B cell (primary cell): Measurements from ENCODE around the gene RLN3. TPM values are rescaled to one million over a fixed set of nuclear protein-coding genes. Genes with fewer than 3 reads are reported as not detected.
A peak's percentile ranks its signal among the peaks of the same experiment; 100 is the strongest.

Source experiments
- ATAC-seq: fragments of 200-7000 bp; cut with Tn5 transposase; one replicate; pipeline ENCODE4 v1.10.0; 2021; ENCODE audit warnings: low read depth, mild to moderate bottlenecking, moderate number of reproducible peaks, moderate library complexity
- CTCF ChIA-PET: fragments of 350-600 bp; sonication (Branson Sonifier 250); formaldehyde crosslinking; loops from one replicate; lab custom pipeline; 2021; ENCODE audit warnings: antibody characterized with exemption, inconsistent platforms; lab: Charles Lee
- POLR2A ChIA-PET: fragments of 350-600 bp; sonication (Branson Sonifier 250); formaldehyde crosslinking; loops from one replicate; lab custom pipeline; 2021; ENCODE audit warnings: antibody characterized with exemption; lab: Charles Lee
- DNase-seq: peaks from one replicate; pipeline ENCODE4 v3.0.0; 2013
- H2AFZ ChIP-seq: 2 replicates; pipeline ENCODE4 v1.6.1; 2012; ENCODE audit warnings: mild to moderate bottlenecking, low read depth, low read length; ENCODE audit not compliant: insufficient read depth, poor library complexity, severe bottlenecking
- H3K27ac ChIP-seq, 2 donors: 1 replicate in 1 of 2; 2 replicates in 1 of 2; pipeline ENCODE4 v1.5.1; 2012 to 2013; ENCODE audit warnings: low read length in 2 of 2, mild to moderate bottlenecking in 2 of 2, moderate library complexity in 1 of 2
- H3K27me3 ChIP-seq, 4 experiments: fragments of 200-600 bp in 1 of 4; sonication (generic) in 1 of 4; replicated peaks in 1 of 4; 1 replicate in 2 of 4; 2 replicates in 2 of 4; pipeline versions ENCODE4 v1.6.1 to v1.7.0; 2013 to 2016; ENCODE audit warnings: low read length in 3 of 4, mild to moderate bottlenecking in 2 of 4, mixed read lengths in 1 of 4, moderate library complexity in 1 of 4; ENCODE audit not compliant: insufficient read depth in 4 of 4, control insufficient read depth in 3 of 4; ENCODE audit errors: control extremely low read depth in 1 of 4
- H3K36me3 ChIP-seq, 2 experiments: replicated peaks in 1 of 2; 1 replicate in 1 of 2; 2 replicates in 1 of 2; pipeline versions ENCODE4 v1.6.1 to v1.7.1; 2013; ENCODE audit warnings: low read length in 1 of 2; ENCODE audit not compliant: insufficient read depth in 2 of 2, control insufficient read depth in 1 of 2; ENCODE audit errors: control extremely low read depth in 1 of 2, extremely low read depth in 1 of 2
- H3K4me1 ChIP-seq, 2 donors: fragments of 200-600 bp in 1 of 2; sonication (generic) in 1 of 2; 1 replicate in 1 of 2; 2 replicates in 1 of 2; pipeline versions ENCODE4 v1.5.1 to v1.6.1; 2013 to 2017; ENCODE audit warnings: low read length in 2 of 2; ENCODE audit not compliant: control insufficient read depth in 2 of 2, insufficient read depth in 2 of 2
- H3K4me2 ChIP-seq: replicated peaks from 2 replicates; pipeline ENCODE3; 2012; ENCODE audit warnings: mild to moderate bottlenecking, low read depth, low read length; ENCODE audit not compliant: poor library complexity, severe bottlenecking
- H3K4me3 ChIP-seq, 5 experiments: fragments of 200-600 bp in 1 of 5; sonication (generic) in 1 of 5; 1 replicate in 3 of 5; 2 replicates in 2 of 5; pipeline versions ENCODE4 v1.5.1 to v1.7.0; 2011 to 2016; ENCODE audit warnings: low read length in 4 of 5, mild to moderate bottlenecking in 4 of 5, low read depth in 2 of 5, control low read depth in 1 of 5, moderate library complexity in 1 of 5; ENCODE audit not compliant: insufficient read depth in 1 of 5; ENCODE audit errors: control extremely low read depth in 1 of 5, extremely low read depth in 1 of 5
- H3K79me2 ChIP-seq: fragments of 200-600 bp; sonication (generic); one replicate; pipeline ENCODE4 v1.6.0; 2016; ENCODE audit warnings: low read length; ENCODE audit not compliant: control insufficient read depth, insufficient read depth
- H3K9ac ChIP-seq: fragments of 200-600 bp; sonication (generic); 2 replicates; pipeline ENCODE4 v1.6.1; 2017; ENCODE audit warnings: mild to moderate bottlenecking, low read length, moderate library complexity
- H3K9me3 ChIP-seq, 3 donors: one replicate each; pipeline versions ENCODE4 v1.6.1 to v1.7.1; 2013; ENCODE audit warnings: low read length in 2 of 3; ENCODE audit not compliant: control insufficient read depth in 2 of 3, insufficient read depth in 1 of 3; ENCODE audit errors: control extremely low read depth in 1 of 3
- H4K20me1 ChIP-seq: 2 replicates; pipeline ENCODE4 v1.6.0; 2012; ENCODE audit warnings: mild to moderate bottlenecking, low read length; ENCODE audit not compliant: insufficient read depth, control insufficient read depth, poor library complexity, severe bottlenecking
- H3K27ac Mint-ChIP-seq: one replicate; pipeline ENCODE4 v1.8.0; 2021; ENCODE audit warnings: mixed read lengths
- H3K27me3 Mint-ChIP-seq: one replicate; pipeline ENCODE4 v1.8.0; 2021; ENCODE audit warnings: mixed read lengths
- H3K4me1 Mint-ChIP-seq: one replicate; pipeline ENCODE4 v1.8.0; 2021; ENCODE audit warnings: mixed read lengths
- H3K4me3 Mint-ChIP-seq: one replicate; pipeline ENCODE4 v1.8.0; 2021; ENCODE audit warnings: mixed read lengths
- H3K9me3 Mint-ChIP-seq: one replicate; pipeline ENCODE4 v1.8.0; 2022; ENCODE audit warnings: mixed read lengths; ENCODE audit not compliant: insufficient read depth
- EZH2 ChIP-seq: IDR thresholded peaks from 2 replicates; pipeline ENCODE4 v1.6.1; 2012; ENCODE audit warnings: borderline replicate concordance, low read depth, mild to moderate bottlenecking, moderate library complexity, low read length; ENCODE audit not compliant: insufficient read depth, poor library complexity, severe bottlenecking
- WGBS: methylation state at CpG from one replicate; pipeline ENCODE4 v1.1.5; 2013; ENCODE audit warnings: missing lambda C conversion rate; ENCODE audit not compliant: insufficient coverage; 5-methylcytosine and 5-hydroxymethylcytosine counted together
- intact Hi-C: fragments of 100-400 bp; cut with micrococcal nuclease; formaldehyde crosslinking; loops from one replicate; pipeline ENCODE4 v1.10.0; 2022
- polyA plus RNA-seq: library from polyadenylated mRNA; depleted of rRNA; stranded (reverse); fragments of >200 nt; gene quantifications from 2 replicates; pipeline ENCODE4 v1.2.3, GENCODE V29; 2012
- total RNA-seq, 2 donors: library from RNA; stranded (reverse); fragments of 120-200 nt in 1 of 2; gene quantifications; 1 replicate in 1 of 2; 2 replicates in 1 of 2; pipeline versions ENCODE4 v1.2.3 to v1.2.4, GENCODE V29; 2013 to 2022
- TF ChIP-seq, protein P1 (sequence below): fragments of 200-600 bp; IDR thresholded peaks from one replicate; pipeline ENCODE4 v1.8.0; 2022; ENCODE audit warnings: antibody characterized with exemption, mild to moderate bottlenecking

The RLN3 gene
- total and polyA plus RNA-seq, 2 donors (not counting 1 experiment from before 2014, with no cell fraction given) = 0.42 TPM; not detected in 1

DNA sequence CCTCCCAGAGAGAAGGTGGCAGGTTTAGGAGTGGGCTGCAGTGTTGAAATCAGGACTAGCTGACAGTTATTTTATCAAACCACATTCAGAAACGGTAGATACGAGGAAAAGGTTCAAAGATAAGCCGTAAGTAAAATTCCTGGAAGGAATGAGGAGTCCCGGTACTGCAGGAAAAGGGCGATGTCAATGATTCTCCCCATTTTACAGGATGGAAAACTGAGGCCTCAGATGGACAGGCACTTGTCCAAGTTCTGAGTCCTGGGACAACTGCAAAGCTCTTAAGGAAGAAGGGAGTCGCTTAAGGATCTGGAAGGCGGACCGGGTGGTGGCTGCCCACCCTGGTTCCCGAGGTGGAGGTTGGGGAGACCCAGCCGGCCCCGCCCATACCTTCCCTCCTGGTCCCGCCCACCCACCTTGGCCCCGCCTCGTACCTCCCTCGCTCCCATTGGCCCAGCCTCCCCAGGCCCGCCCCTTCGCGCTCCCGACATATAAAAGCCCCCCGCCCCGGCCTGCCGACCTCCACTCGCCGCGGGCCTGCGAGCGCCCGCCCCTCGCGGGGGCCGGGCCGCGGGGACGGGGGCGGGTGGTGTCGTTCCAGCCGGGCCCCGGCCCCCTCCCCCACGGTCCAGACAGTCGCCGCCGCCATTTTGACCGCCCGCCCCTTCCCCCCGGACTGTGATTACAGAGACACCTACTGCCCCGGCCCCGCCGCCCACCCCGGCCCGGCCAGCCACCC, 22.4 kb upstream of the RLN3 start:
- no peaks in the 10 kb centered on the region for H4K20me1 ChIP-seq
- ChIA-PET CTCF (interaction anchor here (0.6 to 2.2 kb wide), 12 partner anchors 18 to 853 kb away, joined by 3 to 12 read pairs (median 4); partner anchors contain the start of genes DCAF15 and IL27RA), POLR2A (interaction anchor here (0.5 to 5.0 kb wide), 18 partner anchors 10 to 1942 kb away, joined by 3 to 42 read pairs (median 6); partner anchors contain the start of genes ASF1B, DCAF15, IL27RA and RLN3)
- peak overlapping the region in 4 of 5 experiments; percentile 74 to 96 (median 84) for H3K4me3 ChIP-seq
- WGBS = 3% methylated on average over 45 of the region's 50 CpGs
- H2AFZ ChIP-seq = no peak overlapping the region
- peaks cover 50 to 56% of the 10 kb centered on the region in 2 donors for H3K4me1 ChIP-seq
- no peaks in the 10 kb centered on the region for H3K27me3 ChIP-seq
- peak overlapping the region; percentile 87 for H3K4me2 ChIP-seq
- peaks cover 54% of the 10 kb centered on the region for H3K4me1 Mint-ChIP-seq
- peak; percentile 60 for ATAC-seq
- H3K9me3 Mint-ChIP-seq = no peaks in the 10 kb centered on the region
- TF ChIP-seq, protein P1, sequence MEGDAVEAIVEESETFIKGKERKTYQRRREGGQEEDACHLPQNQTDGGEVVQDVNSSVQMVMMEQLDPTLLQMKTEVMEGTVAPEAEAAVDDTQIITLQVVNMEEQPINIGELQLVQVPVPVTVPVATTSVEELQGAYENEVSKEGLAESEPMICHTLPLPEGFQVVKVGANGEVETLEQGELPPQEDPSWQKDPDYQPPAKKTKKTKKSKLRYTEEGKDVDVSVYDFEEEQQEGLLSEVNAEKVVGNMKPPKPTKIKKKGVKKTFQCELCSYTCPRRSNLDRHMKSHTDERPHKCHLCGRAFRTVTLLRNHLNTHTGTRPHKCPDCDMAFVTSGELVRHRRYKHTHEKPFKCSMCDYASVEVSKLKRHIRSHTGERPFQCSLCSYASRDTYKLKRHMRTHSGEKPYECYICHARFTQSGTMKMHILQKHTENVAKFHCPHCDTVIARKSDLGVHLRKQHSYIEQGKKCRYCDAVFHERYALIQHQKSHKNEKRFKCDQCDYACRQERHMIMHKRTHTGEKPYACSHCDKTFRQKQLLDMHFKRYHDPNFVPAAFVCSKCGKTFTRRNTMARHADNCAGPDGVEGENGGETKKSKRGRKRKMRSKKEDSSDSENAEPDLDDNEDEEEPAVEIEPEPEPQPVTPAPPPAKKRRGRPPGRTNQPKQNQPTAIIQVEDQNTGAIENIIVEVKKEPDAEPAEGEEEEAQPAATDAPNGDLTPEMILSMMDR = no peak
- TF ChIP-seq EZH2 = no peak
- peak; percentile 95 for DNase-seq
- H3K27ac ChIP-seq = peak overlapping the region; percentile 99 to 100
- H3K36me3 ChIP-seq = no peaks in the 10 kb centered on the region
- peaks cover 18% of the 10 kb centered on the region for H3K79me2 ChIP-seq
- no peaks in the 10 kb centered on the region for H3K9me3 ChIP-seq
- H3K9ac ChIP-seq = peak overlapping the region; percentile 100
- peak overlapping the region; percentile 90 for H3K4me3 Mint-ChIP-seq
- intact Hi-C loops = loop anchor here (1.0 to 5.0 kb wide), 11 partner anchors 10 to 903 kb away; partner anchors contain the start of genes ADGRE5, DCAF15, LYL1 and ZSWIM4
- peak overlapping the region; percentile 97 for H3K27ac Mint-ChIP-seq
- no peaks in the 10 kb centered on the region for H3K27me3 Mint-ChIP-seq
